Measurements from ENCODE around the gene SPCS3.
A peak's percentile ranks its signal among the peaks of the same experiment; 100 is the strongest.

The SPCS3 gene

DNA sequence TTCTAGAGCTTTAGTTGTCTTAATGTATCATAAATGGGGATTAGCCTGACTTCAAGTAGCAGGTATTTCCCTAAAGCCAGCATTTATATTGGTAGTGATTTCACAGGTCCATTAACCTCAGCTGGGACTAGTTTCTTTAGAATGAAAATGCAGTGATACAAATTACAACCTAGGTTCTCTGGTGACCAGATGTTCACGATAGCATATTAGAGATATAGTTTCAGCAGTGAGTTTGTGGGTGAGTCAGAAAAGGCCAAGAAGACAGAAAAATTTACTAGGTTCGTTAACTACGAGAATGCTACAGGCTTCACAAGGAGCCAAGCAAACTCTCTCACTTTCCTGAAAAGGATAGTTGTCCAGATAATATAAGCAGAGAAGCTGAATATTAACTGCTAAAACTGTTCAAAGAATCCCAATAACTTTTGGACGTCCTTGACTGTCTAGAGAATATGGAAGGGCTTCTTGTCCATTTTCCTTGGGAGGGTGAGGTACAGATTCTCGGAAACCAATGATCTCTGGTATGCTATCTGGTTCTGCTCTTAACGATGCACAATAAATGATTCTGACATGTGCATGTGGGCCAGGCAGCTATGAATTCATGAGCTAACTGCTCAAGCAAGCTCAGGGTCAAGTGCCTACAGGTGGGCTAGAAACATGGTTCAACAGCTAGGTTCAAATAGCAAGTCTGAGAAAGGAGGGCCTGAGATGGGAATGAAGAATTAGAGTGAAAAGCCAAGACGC lies 6.0 kb upstream of the SPCS3 start:
- Histone ChIP-seq H3K4ac (ENCODE audit: low read depth in 1 of 2, low read length in 2 of 2) (no peak overlapping the region), H3K4me1 (ENCODE audit: control insufficient read depth, insufficient read depth, low read depth, low read length) (no peaks in the 10 kb centered on the region), H3K36me3 (ENCODE audit: control insufficient read depth in 1 of 2, insufficient read depth in 2 of 2, low read depth in 1 of 2, low read length in 2 of 2) (no peaks in the 10 kb centered on the region), H2AK5ac (ENCODE audit: low read length, severe bottlenecking) (no peak overlapping the region), H2BK5ac (ENCODE audit: low read depth, low read length, poor library complexity, severe bottlenecking) (no peak overlapping the region), H2BK120ac (ENCODE audit: low read depth, low read length) (no peak overlapping the region), H3K9ac (ENCODE audit: low read length) (no peak overlapping the region), H3K23ac (ENCODE audit: low read length in 2 of 2) (no peak overlapping the region), H3K4me3 (ENCODE audit: insufficient read depth in 1 of 2, low read depth in 1 of 2, low read length in 2 of 2) (no peak overlapping the region), H3K27ac (ENCODE audit: low read length, poor library complexity, severe bottlenecking) (no peak overlapping the region), H4K8ac (ENCODE audit: low read length) (no peak overlapping the region), H3K27me3 (ENCODE audit: control insufficient read depth in 1 of 2, insufficient read depth in 1 of 2, low read length in 2 of 2) (no peaks in the 10 kb centered on the region), H3K9me3 (ENCODE audit: control insufficient read depth, low read length) (no peaks in the 10 kb centered on the region), H3K18ac (ENCODE audit: low read depth in 1 of 2, low read length in 2 of 2) (no peak overlapping the region), H3K79me1 (replicated peaks; ENCODE audit: low read length, poor library complexity, severe bottlenecking) (no peaks in the 10 kb centered on the region), H2BK12ac (ENCODE audit: low read length in 2 of 2) (no peak overlapping the region), H3K4me2 (ENCODE audit: low read length, poor library complexity, severe bottlenecking) (no peak overlapping the region), H4K91ac (ENCODE audit: low read length) (no peak overlapping the region), H2AFZ (ENCODE audit: low read depth, low read length) (no peak overlapping the region), H3K14ac (ENCODE audit: low read length in 2 of 2) (no peak overlapping the region), H2BK15ac (ENCODE audit: low read depth, poor library complexity, severe bottlenecking) (no peak overlapping the region)
- DNase-seq: no peak
- 74% methylated on average over 7 of the region's 7 CpGs for WGBS

DNA sequence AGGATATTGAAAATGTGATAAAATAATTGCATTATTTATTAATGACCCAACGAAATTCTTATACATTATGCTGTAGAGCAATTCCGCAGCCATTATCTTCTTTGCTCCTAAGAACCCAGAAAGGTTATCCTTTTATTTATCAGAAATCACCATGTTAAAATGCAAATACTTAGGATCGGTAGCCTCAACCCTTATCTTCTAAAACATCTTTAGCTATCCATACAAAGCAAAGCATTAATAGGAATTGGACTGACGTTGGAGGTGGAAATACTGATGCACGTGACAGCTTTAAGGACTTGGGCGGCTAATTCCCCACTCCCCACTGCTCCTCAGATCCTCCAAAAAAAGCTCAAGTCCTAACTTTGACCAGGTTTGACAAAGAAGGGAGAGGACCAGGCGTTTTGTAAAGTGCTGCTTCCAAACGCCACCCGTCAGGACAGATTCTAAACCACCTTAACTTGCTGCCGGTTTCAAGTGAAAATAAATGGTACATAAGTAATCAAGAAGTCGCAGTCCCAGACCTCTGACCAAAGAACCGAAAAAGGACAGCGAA lies 539 bp upstream of the SPCS3 start:
- Histone ChIP-seq H3K4me3 (ENCODE audit: insufficient read depth in 1 of 2, low read depth in 1 of 2, low read length in 2 of 2) (peak overlapping the region; percentile 84 to 94), H3K14ac (ENCODE audit: low read length in 2 of 2) (no peak overlapping the region), H2AK5ac (ENCODE audit: low read length, severe bottlenecking) (no peak overlapping the region), H3K79me1 (replicated peaks; ENCODE audit: low read length, poor library complexity, severe bottlenecking) (peaks cover 2% of the 10 kb centered on the region), H3K4me2 (ENCODE audit: low read length, poor library complexity, severe bottlenecking) (peak overlapping the region; percentile 92), H3K9me3 (ENCODE audit: control insufficient read depth, low read length) (no peaks in the 10 kb centered on the region), H3K9ac (ENCODE audit: low read length) (peak overlapping the region; percentile 99), H2BK12ac (ENCODE audit: low read length in 2 of 2) (no peak overlapping the region), H3K18ac (ENCODE audit: low read depth in 1 of 2, low read length in 2 of 2) (peak overlapping the region in 1 of 2 experiments; percentile 2), H4K91ac (ENCODE audit: low read length) (no peak overlapping the region), H2AFZ (ENCODE audit: low read depth, low read length) (peak overlapping the region; percentile 51), H3K27me3 (ENCODE audit: control insufficient read depth in 1 of 2, insufficient read depth in 1 of 2, low read length in 2 of 2) (no peaks in the 10 kb centered on the region), H3K4ac (ENCODE audit: low read depth in 1 of 2, low read length in 2 of 2) (no peak overlapping the region), H3K36me3 (ENCODE audit: control insufficient read depth in 1 of 2, insufficient read depth in 2 of 2, low read depth in 1 of 2, low read length in 2 of 2) (no peaks in the 10 kb centered on the region), H2BK5ac (ENCODE audit: low read depth, low read length, poor library complexity, severe bottlenecking) (no peak overlapping the region), H3K23ac (ENCODE audit: low read length in 2 of 2) (no peak overlapping the region), H4K8ac (ENCODE audit: low read length) (no peak overlapping the region), H3K4me1 (ENCODE audit: control insufficient read depth, insufficient read depth, low read depth, low read length) (no peaks in the 10 kb centered on the region), H2BK15ac (ENCODE audit: low read depth, poor library complexity, severe bottlenecking) (no peak overlapping the region), H3K27ac (ENCODE audit: low read length, poor library complexity, severe bottlenecking) (peak overlapping the region; percentile 76), H2BK120ac (ENCODE audit: low read depth, low read length) (no peak overlapping the region)
- no peak for DNase-seq
- WGBS: under 1% methylated on average over 7 of the region's 13 CpGs

DNA sequence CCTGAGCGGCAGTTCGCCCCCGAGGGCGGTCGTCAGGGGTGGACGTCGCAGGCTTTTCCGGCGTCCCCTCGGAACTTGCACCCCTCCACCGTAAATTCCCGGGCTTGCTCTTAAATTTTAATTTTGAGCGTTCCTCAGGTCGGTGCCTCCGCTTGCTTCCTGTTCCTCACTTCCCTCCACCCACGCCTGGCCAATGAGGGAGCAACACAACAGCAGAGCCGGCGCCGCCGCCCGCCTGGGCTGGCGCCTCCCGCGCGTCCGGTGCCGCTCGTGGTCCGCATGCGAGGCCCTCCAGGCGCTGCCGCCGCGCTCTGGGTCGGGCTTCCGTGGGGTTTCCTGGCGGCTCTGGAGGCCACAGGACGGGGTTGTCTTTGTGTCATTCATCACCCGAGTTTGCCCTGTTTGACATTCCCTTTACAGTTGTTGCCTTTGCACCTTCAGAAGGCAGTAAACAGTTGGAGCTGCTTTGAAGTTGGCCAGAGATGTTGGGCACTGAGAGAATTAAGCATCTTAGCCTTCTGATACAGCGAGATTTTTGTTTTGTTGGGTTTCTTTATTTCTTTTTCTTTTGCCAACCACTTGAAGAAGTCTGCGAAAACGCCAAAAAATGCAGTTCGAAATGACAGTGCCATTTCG lies 692 bp downstream of the SPCS3 start:
- Histone ChIP-seq H2BK15ac (ENCODE audit: low read depth, poor library complexity, severe bottlenecking) (no peak overlapping the region), H3K9ac (ENCODE audit: low read length) (peak overlapping the region; percentile 99), H2AFZ (ENCODE audit: low read depth, low read length) (peak overlapping the region; percentile 88), H3K27me3 (ENCODE audit: control insufficient read depth in 1 of 2, insufficient read depth in 1 of 2, low read length in 2 of 2) (no peaks in the 10 kb centered on the region), H2BK5ac (ENCODE audit: low read depth, low read length, poor library complexity, severe bottlenecking) (peak overlapping the region; percentile 33), H3K79me1 (replicated peaks; ENCODE audit: low read length, poor library complexity, severe bottlenecking) (peaks cover 2% of the 10 kb centered on the region), H4K91ac (ENCODE audit: low read length) (peak overlapping the region; percentile 90), H3K4ac (ENCODE audit: low read depth in 1 of 2, low read length in 2 of 2) (peak overlapping the region; percentile 69 to 88), H3K4me1 (ENCODE audit: control insufficient read depth, insufficient read depth, low read depth, low read length) (no peaks in the 10 kb centered on the region), H3K36me3 (ENCODE audit: control insufficient read depth in 1 of 2, insufficient read depth in 2 of 2, low read depth in 1 of 2, low read length in 2 of 2) (no peaks in the 10 kb centered on the region), H4K8ac (ENCODE audit: low read length) (peak overlapping the region; percentile 74), H2BK120ac (ENCODE audit: low read depth, low read length) (peak overlapping the region; percentile 86), H3K14ac (ENCODE audit: low read length in 2 of 2) (peak overlapping the region in 1 of 2 experiments; percentile 50), H2BK12ac (ENCODE audit: low read length in 2 of 2) (no peak overlapping the region), H3K4me3 (ENCODE audit: insufficient read depth in 1 of 2, low read depth in 1 of 2, low read length in 2 of 2) (peak overlapping the region; percentile 84 to 94), H3K27ac (ENCODE audit: low read length, poor library complexity, severe bottlenecking) (peak overlapping the region; percentile 92), H3K23ac (ENCODE audit: low read length in 2 of 2) (peak overlapping the region in 1 of 2 experiments; percentile 72), H2AK5ac (ENCODE audit: low read length, severe bottlenecking) (no peak overlapping the region), H3K18ac (ENCODE audit: low read depth in 1 of 2, low read length in 2 of 2) (peak overlapping the region; percentile 81 to 93), H3K4me2 (ENCODE audit: low read length, poor library complexity, severe bottlenecking) (peak overlapping the region; percentile 77), H3K9me3 (ENCODE audit: control insufficient read depth, low read length) (no peaks in the 10 kb centered on the region)
- DNase-seq: peak; percentile 88
- WGBS: under 1% methylated on average over 44 of the region's 44 CpGs

DNA sequence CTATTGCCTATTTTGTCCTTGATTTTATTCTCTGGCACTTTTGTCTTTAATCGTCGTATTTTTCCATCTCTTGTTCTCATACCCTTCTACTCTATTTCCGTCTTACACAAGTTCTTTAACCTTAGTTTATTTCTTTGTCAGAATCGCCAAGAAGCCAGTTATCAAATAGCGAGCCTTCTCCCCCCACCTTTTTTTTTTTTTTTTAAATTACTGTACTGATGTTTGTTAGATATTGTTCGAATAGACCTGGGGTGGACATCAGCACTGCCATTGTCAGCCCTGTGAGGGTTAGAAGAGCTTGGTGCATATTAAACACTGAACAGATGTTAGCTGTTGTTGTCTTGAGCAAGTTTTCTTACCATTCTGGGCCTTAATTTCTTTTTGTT lies 1.2 kb downstream of the SPCS3 start:
- Histone ChIP-seq H3K18ac (ENCODE audit: low read depth in 1 of 2, low read length in 2 of 2) (no peak overlapping the region), H2BK5ac (ENCODE audit: low read depth, low read length, poor library complexity, severe bottlenecking) (no peak overlapping the region), H2BK120ac (ENCODE audit: low read depth, low read length) (no peak overlapping the region), H3K9me3 (ENCODE audit: control insufficient read depth, low read length) (no peaks in the 10 kb centered on the region), H3K9ac (ENCODE audit: low read length) (peak overlapping the region; percentile 99), H3K27me3 (ENCODE audit: control insufficient read depth in 1 of 2, insufficient read depth in 1 of 2, low read length in 2 of 2) (no peaks in the 10 kb centered on the region), H3K36me3 (ENCODE audit: control insufficient read depth in 1 of 2, insufficient read depth in 2 of 2, low read depth in 1 of 2, low read length in 2 of 2) (no peaks in the 10 kb centered on the region), H2BK15ac (ENCODE audit: low read depth, poor library complexity, severe bottlenecking) (no peak overlapping the region), H2AFZ (ENCODE audit: low read depth, low read length) (no peak overlapping the region), H3K23ac (ENCODE audit: low read length in 2 of 2) (no peak overlapping the region), H3K79me1 (replicated peaks; ENCODE audit: low read length, poor library complexity, severe bottlenecking) (peaks cover 2% of the 10 kb centered on the region), H2AK5ac (ENCODE audit: low read length, severe bottlenecking) (no peak overlapping the region), H4K91ac (ENCODE audit: low read length) (no peak overlapping the region), H3K4ac (ENCODE audit: low read depth in 1 of 2, low read length in 2 of 2) (no peak overlapping the region), H4K8ac (ENCODE audit: low read length) (no peak overlapping the region), H3K4me2 (ENCODE audit: low read length, poor library complexity, severe bottlenecking) (peak overlapping the region; percentile 77), H3K27ac (ENCODE audit: low read length, poor library complexity, severe bottlenecking) (peak overlapping the region; percentile 92), H3K14ac (ENCODE audit: low read length in 2 of 2) (no peak overlapping the region), H3K4me3 (ENCODE audit: insufficient read depth in 1 of 2, low read depth in 1 of 2, low read length in 2 of 2) (peak overlapping the region in 1 of 2 experiments; percentile 94), H2BK12ac (ENCODE audit: low read length in 2 of 2) (no peak overlapping the region), H3K4me1 (ENCODE audit: control insufficient read depth, insufficient read depth, low read depth, low read length) (no peaks in the 10 kb centered on the region)
- WGBS: 4% methylated on average over 4 of the region's 6 CpGs
- peak; percentile 34 for DNase-seq

Data from mesenchymal stem cell (in vitro differentiated cells and primary cell).